ENCODE data around the gene NTRK2.

DNA sequence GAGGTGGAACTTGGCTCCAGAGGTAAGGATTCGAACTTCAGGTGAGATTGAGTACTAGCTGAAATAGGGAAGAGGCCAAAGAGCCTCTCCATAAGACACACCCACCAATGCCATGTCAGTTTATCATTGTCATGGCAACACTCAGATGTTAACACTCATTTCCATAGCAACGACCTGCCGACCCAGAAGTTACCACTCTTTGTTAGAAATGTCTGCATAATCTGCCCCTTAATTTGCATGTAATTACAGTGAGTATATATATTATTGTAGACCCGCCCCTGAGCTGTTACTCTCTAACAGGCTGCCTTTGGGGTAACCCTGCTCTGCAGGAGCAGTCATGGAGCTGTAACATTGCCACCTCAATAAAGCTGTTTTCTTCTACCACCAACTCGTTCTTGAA lies 10.2 kb upstream of the NTRK2 start:
- TF ChIP-seq, protein P1, sequence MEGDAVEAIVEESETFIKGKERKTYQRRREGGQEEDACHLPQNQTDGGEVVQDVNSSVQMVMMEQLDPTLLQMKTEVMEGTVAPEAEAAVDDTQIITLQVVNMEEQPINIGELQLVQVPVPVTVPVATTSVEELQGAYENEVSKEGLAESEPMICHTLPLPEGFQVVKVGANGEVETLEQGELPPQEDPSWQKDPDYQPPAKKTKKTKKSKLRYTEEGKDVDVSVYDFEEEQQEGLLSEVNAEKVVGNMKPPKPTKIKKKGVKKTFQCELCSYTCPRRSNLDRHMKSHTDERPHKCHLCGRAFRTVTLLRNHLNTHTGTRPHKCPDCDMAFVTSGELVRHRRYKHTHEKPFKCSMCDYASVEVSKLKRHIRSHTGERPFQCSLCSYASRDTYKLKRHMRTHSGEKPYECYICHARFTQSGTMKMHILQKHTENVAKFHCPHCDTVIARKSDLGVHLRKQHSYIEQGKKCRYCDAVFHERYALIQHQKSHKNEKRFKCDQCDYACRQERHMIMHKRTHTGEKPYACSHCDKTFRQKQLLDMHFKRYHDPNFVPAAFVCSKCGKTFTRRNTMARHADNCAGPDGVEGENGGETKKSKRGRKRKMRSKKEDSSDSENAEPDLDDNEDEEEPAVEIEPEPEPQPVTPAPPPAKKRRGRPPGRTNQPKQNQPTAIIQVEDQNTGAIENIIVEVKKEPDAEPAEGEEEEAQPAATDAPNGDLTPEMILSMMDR (IDR thresholded peaks at IDR 0.05) = no peak
- TF ChIP-seq POLR2A (IDR thresholded peaks at IDR 0.05) (no peak), POLR2AphosphoS5 (IDR thresholded peaks at IDR 0.05) (no peak), EP300 (IDR thresholded peaks at IDR 0.05) (no peak)

All from suprapubic skin (tissue), 4 donors.